Esophagus muscularis mucosa (tissue), 4 donors: ENCODE measurements around the gene PRKCE.

ENCODE experiments used
- EP300 ChIP-seq: sonication (generic); formaldehyde crosslinking; IDR thresholded peaks from one replicate; pipeline ENCODE4 v1.6.1; 2017; ENCODE audit warnings: antibody characterized with exemption
- POLR2A ChIP-seq: fragments of 450-650 bp; IDR thresholded peaks from one replicate; pipeline ENCODE4 v1.6.1; 2017; ENCODE audit warnings: antibody characterized with exemption, moderate library complexity, mild to moderate bottlenecking, low read depth
- POLR2AphosphoS5 ChIP-seq, 2 donors: sonication (generic); formaldehyde crosslinking; IDR thresholded peaks; one replicate each; pipeline ENCODE4 v1.6.1; 2017; ENCODE audit warnings: antibody characterized with exemption in 2 of 2
- TF ChIP-seq, protein P1 (sequence below), 3 experiments: fragments of 200-600 bp in 2 of 3; fragments of 450-650 bp in 1 of 3; sonication (generic) in 2 of 3; IDR thresholded peaks; one replicate each; pipeline ENCODE4 v1.5.1; 2017 to 2019; ENCODE audit warnings: antibody characterized with exemption in 3 of 3, mild to moderate bottlenecking in 2 of 3, moderate library complexity in 1 of 3

DNA sequence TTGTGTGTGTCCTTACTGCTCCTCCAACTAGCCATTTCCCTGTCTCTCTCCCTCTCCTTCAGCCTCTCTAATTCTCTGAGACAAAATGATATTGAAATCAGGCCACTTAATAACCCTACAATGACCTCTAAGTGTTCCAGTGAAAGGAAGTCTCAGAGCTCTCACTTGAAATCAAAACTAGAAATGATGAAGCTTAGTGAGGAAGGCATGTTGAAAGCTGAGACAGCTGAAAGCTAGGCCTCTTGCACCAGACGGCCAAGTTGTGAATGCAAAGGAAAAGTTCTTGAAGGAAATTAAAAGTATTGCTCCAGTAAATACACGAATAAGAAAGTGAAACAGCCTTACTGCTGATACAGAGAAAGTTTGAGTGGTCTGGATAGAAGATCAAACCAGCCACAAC is 72.9 kb downstream of the PRKCE start:
- TF ChIP-seq, protein P1, sequence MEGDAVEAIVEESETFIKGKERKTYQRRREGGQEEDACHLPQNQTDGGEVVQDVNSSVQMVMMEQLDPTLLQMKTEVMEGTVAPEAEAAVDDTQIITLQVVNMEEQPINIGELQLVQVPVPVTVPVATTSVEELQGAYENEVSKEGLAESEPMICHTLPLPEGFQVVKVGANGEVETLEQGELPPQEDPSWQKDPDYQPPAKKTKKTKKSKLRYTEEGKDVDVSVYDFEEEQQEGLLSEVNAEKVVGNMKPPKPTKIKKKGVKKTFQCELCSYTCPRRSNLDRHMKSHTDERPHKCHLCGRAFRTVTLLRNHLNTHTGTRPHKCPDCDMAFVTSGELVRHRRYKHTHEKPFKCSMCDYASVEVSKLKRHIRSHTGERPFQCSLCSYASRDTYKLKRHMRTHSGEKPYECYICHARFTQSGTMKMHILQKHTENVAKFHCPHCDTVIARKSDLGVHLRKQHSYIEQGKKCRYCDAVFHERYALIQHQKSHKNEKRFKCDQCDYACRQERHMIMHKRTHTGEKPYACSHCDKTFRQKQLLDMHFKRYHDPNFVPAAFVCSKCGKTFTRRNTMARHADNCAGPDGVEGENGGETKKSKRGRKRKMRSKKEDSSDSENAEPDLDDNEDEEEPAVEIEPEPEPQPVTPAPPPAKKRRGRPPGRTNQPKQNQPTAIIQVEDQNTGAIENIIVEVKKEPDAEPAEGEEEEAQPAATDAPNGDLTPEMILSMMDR (IDR thresholded peaks at IDR 0.05), result no peak
- TF ChIP-seq POLR2AphosphoS5 (IDR thresholded peaks at IDR 0.05) (no peak), POLR2A (no peak), EP300 (no peak)
